Neural cell (in vitro differentiated cells): ENCODE results near the gene PLCB1.

ENCODE experiments used
- EP300 ChIP-seq: fragments of 450-650 bp; conservative IDR thresholded peaks from 2 replicates; pipeline ENCODE4 v1.6.1; 2014; ENCODE audit warnings: antibody characterized with exemption, mild to moderate bottlenecking, moderate library complexity; ENCODE audit not compliant: poor library complexity, severe bottlenecking
- EZH2 ChIP-seq: fragments of 200-600, 300-800 bp; shearing (Covaris generic), sonication (generic); IDR thresholded peaks from 2 replicates; pipeline ENCODE4 v1.6.1; 2014; ENCODE audit warnings: antibody characterized with exemption, low read length, borderline replicate concordance, mild to moderate bottlenecking; ENCODE audit not compliant: insufficient read depth, poor library complexity, severe bottlenecking
- MXI1 ChIP-seq: fragments of 450-650 bp; conservative IDR thresholded peaks from 2 replicates; pipeline ENCODE4 v1.6.1; 2014; ENCODE audit warnings: antibody characterized with exemption, mild to moderate bottlenecking; ENCODE audit not compliant: poor library complexity, severe bottlenecking
- REST ChIP-seq: IDR thresholded peaks from 2 replicates; pipeline ENCODE4 v1.6.1; 2012; ENCODE audit warnings: borderline replicate concordance
- TAF1 ChIP-seq: IDR thresholded peaks from 2 replicates; pipeline ENCODE4 v1.6.1; 2012; ENCODE audit warnings: low read depth
- TF ChIP-seq, protein P1 (sequence below): fragments of 450-650 bp; IDR thresholded peaks from 2 replicates; pipeline ENCODE4 v1.5.1; 2014; ENCODE audit warnings: antibody characterized with exemption, mild to moderate bottlenecking, moderate library complexity; ENCODE audit not compliant: poor library complexity, severe bottlenecking

- TF ChIP-seq, protein P1, sequence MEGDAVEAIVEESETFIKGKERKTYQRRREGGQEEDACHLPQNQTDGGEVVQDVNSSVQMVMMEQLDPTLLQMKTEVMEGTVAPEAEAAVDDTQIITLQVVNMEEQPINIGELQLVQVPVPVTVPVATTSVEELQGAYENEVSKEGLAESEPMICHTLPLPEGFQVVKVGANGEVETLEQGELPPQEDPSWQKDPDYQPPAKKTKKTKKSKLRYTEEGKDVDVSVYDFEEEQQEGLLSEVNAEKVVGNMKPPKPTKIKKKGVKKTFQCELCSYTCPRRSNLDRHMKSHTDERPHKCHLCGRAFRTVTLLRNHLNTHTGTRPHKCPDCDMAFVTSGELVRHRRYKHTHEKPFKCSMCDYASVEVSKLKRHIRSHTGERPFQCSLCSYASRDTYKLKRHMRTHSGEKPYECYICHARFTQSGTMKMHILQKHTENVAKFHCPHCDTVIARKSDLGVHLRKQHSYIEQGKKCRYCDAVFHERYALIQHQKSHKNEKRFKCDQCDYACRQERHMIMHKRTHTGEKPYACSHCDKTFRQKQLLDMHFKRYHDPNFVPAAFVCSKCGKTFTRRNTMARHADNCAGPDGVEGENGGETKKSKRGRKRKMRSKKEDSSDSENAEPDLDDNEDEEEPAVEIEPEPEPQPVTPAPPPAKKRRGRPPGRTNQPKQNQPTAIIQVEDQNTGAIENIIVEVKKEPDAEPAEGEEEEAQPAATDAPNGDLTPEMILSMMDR: no peak
- TF ChIP-seq REST (no peak), MXI1 (no peak), EP300 (no peak), EZH2 (no peak), TAF1 (no peak)
Measured at GRCh38 chr20:8803065-8803464, 671.0 kb downstream of the PLCB1 start.
